A549 (cell line): ENCODE data around the gene HABP2. TPM values are rescaled to one million over a fixed set of nuclear protein-coding genes. Genes with fewer than 3 reads are reported as not detected.

ENCODE experiments used
- ATAC-seq, 2 experiments: fragments of 200-7000 bp in 1 of 2; fragments of >200 bp in 1 of 2; cut with Nextera tagmentation in 1 of 2; cut with Tn5 transposase in 1 of 2; 3 replicates each; pipeline versions ENCODE4 v1.8.0 to v1.9.1; 2018 to 2020; ENCODE audit warnings: mild to moderate bottlenecking in 1 of 2, moderate library complexity in 1 of 2
- CTCF ChIA-PET: fragments of 300-600 bp; sonication (Branson Sonifier 250); formaldehyde crosslinking; extraction: SDS; loops from one replicate; lab custom pipeline; 2021; ENCODE audit warnings: antibody characterized with exemption, inconsistent platforms; lab: Yijun Ruan, JAX
- POLR2A ChIA-PET: fragments of 350-600 bp; formaldehyde crosslinking; extraction: SDS; loops from one replicate; lab custom pipeline; 2021; ENCODE audit warnings: antibody characterized with exemption, inconsistent platforms; lab: Yijun Ruan, JAX
- DNase-seq, 2 experiments: peaks; one replicate each; pipeline versions ENCODE4 v3.0.0 to v3.0.0-alpha.2; 2011 to 2016; ENCODE audit warnings: low read depth in 1 of 2, low spot score in 1 of 2
- FAIRE-seq: peaks from 2 replicates; lab custom pipeline; 2011; peaks lifted over from hg19 to GRCh38; lab: Jason Lieb, UNC
- H3K27ac ChIP-seq, 2 experiments: fragments of >200 bp; sonication (Bioruptor Twin); formaldehyde crosslinking; 3 replicates each; pipeline ENCODE4 v1.5.1; 2016 to 2017
- H3K4me1 ChIP-seq: fragments of >200 bp; sonication (Bioruptor Twin); formaldehyde crosslinking; 3 replicates; pipeline ENCODE4 v1.6.1; 2016
- H3K4me2 ChIP-seq: fragments of >200 bp; sonication (Bioruptor Twin); formaldehyde crosslinking; 3 replicates; pipeline ENCODE4 v1.6.1; 2016
- H3K4me3 ChIP-seq: fragments of >200 bp; sonication (Bioruptor Twin); formaldehyde crosslinking; 3 replicates; pipeline ENCODE4 v1.5.1; 2016
- H3K9me3 ChIP-seq: fragments of >200 bp; sonication (Bioruptor Twin); formaldehyde crosslinking; 3 replicates; pipeline ENCODE4 v1.6.1; 2016
- BHLHE40 ChIP-seq: IDR thresholded peaks from 2 replicates; pipeline ENCODE4 v1.6.1; 2012; ENCODE audit warnings: low read depth, low read length, inconsistent platforms
- CBX2 ChIP-seq: fragments of 200-600 bp; sonication (generic); IDR thresholded peaks from 2 replicates; pipeline ENCODE4 v1.6.1; 2016; ENCODE audit warnings: low read depth, mild to moderate bottlenecking, borderline replicate concordance
- CBX8 ChIP-seq: fragments of 200-600 bp; sonication (generic); IDR thresholded peaks from 2 replicates; pipeline ENCODE4 v1.6.1; 2016
- CHD2 ChIP-seq: fragments of 150-350 bp; IDR thresholded peaks from 2 replicates; pipeline ENCODE4 v1.6.1; 2014; ENCODE audit warnings: low read length; ENCODE audit not compliant: partially characterized antibody
- CTCF ChIP-seq: fragments of >200 bp; sonication (Bioruptor Twin); formaldehyde crosslinking; IDR thresholded peaks from 3 replicates; pipeline ENCODE4 v1.5.1; 2016
- E2F6 ChIP-seq: IDR thresholded peaks from 2 replicates; pipeline ENCODE4 v1.6.1; 2012; ENCODE audit warnings: low read depth, borderline replicate concordance
- EHF ChIP-seq: fragments of 250-450 bp; sonication (Bioruptor Pico); IDR thresholded peaks from 2 replicates; pipeline ENCODE4 v1.5.0; 2020; ENCODE audit warnings: mild to moderate bottlenecking
- EHMT2 ChIP-seq: fragments of 200-600 bp; sonication (generic); IDR thresholded peaks from 2 replicates; pipeline ENCODE4 v1.6.1; 2016; ENCODE audit warnings: antibody characterized with exemption, low read depth, mild to moderate bottlenecking, moderate library complexity
- EP300 ChIP-seq, 2 experiments: fragments of >200 bp; sonication (Bioruptor Twin); formaldehyde crosslinking; IDR thresholded peaks; 2 replicates in 1 of 2; 3 replicates in 1 of 2; pipeline ENCODE4 v1.6.1; 2016 to 2017
- ESRRA ChIP-seq: fragments of 150-350 bp; IDR thresholded peaks from 2 replicates; pipeline ENCODE4 v1.6.1; 2014; ENCODE audit warnings: mild to moderate bottlenecking, low read length, borderline replicate concordance
- GATA3 ChIP-seq: IDR thresholded peaks from 2 replicates; pipeline ENCODE4 v1.6.1; 2012; ENCODE audit warnings: borderline replicate concordance
- HES2 ChIP-seq: fragments of >200 bp; sonication (Bioruptor Twin); formaldehyde crosslinking; IDR thresholded peaks from 2 replicates; pipeline ENCODE4 v1.6.1; 2016
- HMGXB4 ChIP-seq: fragments of 250-450 bp; sonication (Bioruptor Pico); IDR thresholded peaks from 2 replicates; pipeline ENCODE4 v1.5.0; 2021; ENCODE audit warnings: mild to moderate bottlenecking, moderate library complexity, borderline replicate concordance
- HOXB13 ChIP-seq: fragments of 250-450 bp; sonication (Bioruptor Pico); IDR thresholded peaks from 2 replicates; pipeline ENCODE4 v1.5.0; 2020; ENCODE audit warnings: low read depth, mild to moderate bottlenecking, moderate library complexity
- HOXB5 ChIP-seq: fragments of 250-450 bp; sonication (Bioruptor Pico); IDR thresholded peaks from 2 replicates; pipeline ENCODE4 v1.5.0; 2020; ENCODE audit warnings: mild to moderate bottlenecking, moderate library complexity
- JUN ChIP-seq, 2 experiments: fragments of >200 bp; sonication (Bioruptor Twin); formaldehyde crosslinking; IDR thresholded peaks; 2 replicates in 1 of 2; 3 replicates in 1 of 2; pipeline ENCODE4 v1.6.1; 2016 to 2017
- JUNB ChIP-seq: fragments of >200 bp; sonication (Bioruptor Twin); formaldehyde crosslinking; IDR thresholded peaks from 2 replicates; pipeline ENCODE4 v1.6.1; 2016
- KDM1A ChIP-seq: fragments of 200-600 bp; sonication (generic); IDR thresholded peaks from 2 replicates; pipeline ENCODE4 v1.6.1; 2016; ENCODE audit warnings: low read depth, mild to moderate bottlenecking
- MYC ChIP-seq: IDR thresholded peaks from 2 replicates; pipeline ENCODE4 v1.6.1; 2012; ENCODE audit warnings: mild to moderate bottlenecking, inconsistent platforms, low read length, improper control_type of control experiment, borderline replicate concordance
- NPAS2 ChIP-seq: fragments of 250-450 bp; sonication (Bioruptor Pico); IDR thresholded peaks from 2 replicates; pipeline ENCODE4 v1.8.0; 2022; ENCODE audit warnings: mild to moderate bottlenecking, moderate library complexity, borderline replicate concordance
- NR3C1 ChIP-seq: fragments of >200 bp; sonication (Bioruptor Twin); formaldehyde crosslinking; IDR thresholded peaks from 3 replicates; pipeline ENCODE4 v1.6.1; 2017
- PBX3 ChIP-seq: IDR thresholded peaks from 2 replicates; pipeline ENCODE4 v1.6.1; 2012
- REST ChIP-seq: fragments of 200-600 bp; sonication (generic); IDR thresholded peaks from 2 replicates; pipeline ENCODE4 v1.6.1; 2016; ENCODE audit warnings: antibody characterized with exemption, mild to moderate bottlenecking, moderate library complexity
- RFX5 ChIP-seq: fragments of 450-650 bp; IDR thresholded peaks from 2 replicates; pipeline ENCODE4 v1.7.1; 2014; ENCODE audit warnings: antibody characterized with exemption, mild to moderate bottlenecking, moderate library complexity
- SMC3 ChIP-seq: fragments of >200 bp; sonication (Bioruptor Twin); formaldehyde crosslinking; IDR thresholded peaks from 3 replicates; pipeline ENCODE4 v1.6.1; 2018; ENCODE audit warnings: inconsistent platforms
- TP53 ChIP-seq: fragments of 250-450 bp; sonication (Bioruptor Pico); IDR thresholded peaks from 2 replicates; pipeline ENCODE4 v1.5.0; 2021; ENCODE audit warnings: mild to moderate bottlenecking, moderate library complexity
- USF2 ChIP-seq: fragments of 450-650 bp; IDR thresholded peaks from 2 replicates; pipeline ENCODE4 v1.6.1; 2014; ENCODE audit warnings: antibody characterized with exemption
- ZC3H11A ChIP-seq: fragments of 450-650 bp; IDR thresholded peaks from 2 replicates; pipeline ENCODE4 v1.6.1; 2014; ENCODE audit warnings: antibody characterized with exemption, mild to moderate bottlenecking
- ZNF302 ChIP-seq: fragments of 250-450 bp; sonication (Bioruptor Pico); IDR thresholded peaks from 2 replicates; pipeline ENCODE4 v1.9.0; 2021; ENCODE audit warnings: inconsistent platforms, mild to moderate bottlenecking, moderate library complexity
- WGBS: methylation state at CpG from one replicate; pipeline ENCODE4 v1.1.6; 2017; ENCODE audit errors: missing lambda C conversion rate; 5-methylcytosine and 5-hydroxymethylcytosine counted together
- polyA plus RNA-seq, 4 experiments: library from polyadenylated mRNA; depleted of rRNA in 3 of 4; stranded (reverse); fragments of >200 nt; fragmentation: RNase III in 1 of 4; extraction: RNeasy Plus Mini Kit Qiagen cat#74134 plus additional on column Dnase treatment in 1 of 4; gene quantifications; 2 replicates in 3 of 4; 3 replicates in 1 of 4; pipeline ENCODE4 v1.2.3, GENCODE V29; 2011 to 2017

HABP2 gene
- polyA plus RNA-seq, 2 of the 4 experiments (the other 2 are of a cell fraction) = 0.17 to 0.97 TPM

GRCh38 chr10:113605268-113605978, 52.6 kb downstream of the HABP2 start:
- CTCF ChIA-PET = interaction anchor here (0.7 to 1.3 kb wide), 3 partner anchors 17 to 220 kb away, joined by 3 read pairs; no protein-coding TSS in a partner anchor
- 60% methylated on average over 13 of the region's 13 CpGs for WGBS
- Histone ChIP-seq H3K4me1 (no peaks in the 10 kb centered on the region), H3K27ac (no peak overlapping the region), H3K4me2 (no peak overlapping the region), H3K4me3 (no peak overlapping the region), H3K9me3 (peaks cover 8% of the 10 kb centered on the region)
- FAIRE-seq (no peak), DNase-seq (no peak), ATAC-seq (no peak)
- POLR2A ChIA-PET = no interaction called here
- TF ChIP-seq ESRRA = no peak
- TF ChIP-seq JUN (IDR thresholded peaks at IDR 0.05) = no peak
- TF ChIP-seq HES2 = no peak
- TF ChIP-seq NR3C1 = no peak
- TF ChIP-seq BHLHE40 = no peak
- no peak for TF ChIP-seq CBX2
- no peak for TF ChIP-seq JUNB
- no peak for TF ChIP-seq MYC
- no peak for TF ChIP-seq SMC3
- no peak for TF ChIP-seq RFX5
- no peak for TF ChIP-seq GATA3
- no peak for TF ChIP-seq ZNF302 (CRISPR knock-in tag)
- TF ChIP-seq NPAS2 (CRISPR knock-in tag) = no peak
- no peak for TF ChIP-seq EHMT2
- TF ChIP-seq EHF (CRISPR knock-in tag) = no peak
- no peak for TF ChIP-seq CHD2
- no peak for TF ChIP-seq HMGXB4 (CRISPR knock-in tag)
- no peak for TF ChIP-seq USF2
- no peak for TF ChIP-seq CBX8

GRCh38 chr10:113609704-113610108, 56.9 kb downstream of the HABP2 start:
- ChIA-PET POLR2A (no interaction called here), CTCF (no interaction called here)
- H3K27ac ChIP-seq = no peak overlapping the region
- no peaks in the 10 kb centered on the region for H3K4me1 ChIP-seq
- 80% methylated on average over 4 of the region's 4 CpGs for WGBS
- DNase-seq = no peak
- H3K4me2 ChIP-seq = no peak overlapping the region
- no peak for ATAC-seq
- H3K4me3 ChIP-seq = no peak overlapping the region
- H3K9me3 ChIP-seq = no peaks in the 10 kb centered on the region
- no peak for FAIRE-seq
- TF ChIP-seq JUN (IDR thresholded peaks at IDR 0.05) (no peak), ZC3H11A (no peak), GATA3 (no peak), KDM1A (no peak), HOXB13 (no peak), TP53 (no peak), MYC (no peak), REST (no peak), CTCF (no peak), E2F6 (no peak), NR3C1 (no peak), EP300 (IDR thresholded peaks at IDR 0.05) (no peak), PBX3 (no peak), HOXB5 (CRISPR knock-in tag) (no peak)
